ENCODE measurements around the gene EMILIN2.

GRCh38 chr18:2920546-2921343 lies 73.9 kb downstream of the EMILIN2 start:
- TF ChIP-seq CTCF (IDR thresholded peaks at IDR 0.05; ENCODE audit: low read depth, low read length) (no peak), POLR2A (IDR thresholded peaks at IDR 0.05; ENCODE audit: extremely low read depth, insufficient read length) (no peak)
